GM12892 (cell line): ENCODE measurements around the gene CUL3.

ENCODE experiments used
- POLR2A ChIP-seq: IDR thresholded peaks from 2 replicates; pipeline ENCODE4 v1.6.1; 2011; ENCODE audit warnings: low read depth, low read length, control low read depth
- POLR2AphosphoS5 ChIP-seq: IDR thresholded peaks from 2 replicates; pipeline ENCODE4 v1.6.1; 2011; ENCODE audit warnings: low read depth, low read length, control low read depth
- TAF1 ChIP-seq: IDR thresholded peaks from 2 replicates; pipeline ENCODE4 v1.6.1; 2011; ENCODE audit warnings: low read depth, mild to moderate bottlenecking, control low read depth, low read length, borderline replicate concordance

- TF ChIP-seq POLR2A (no peak), POLR2AphosphoS5 (no peak), TAF1 (no peak)
These were observed 150.5 kb downstream of the CUL3 start for GRCh38 chr2:224434618-224435017.
